NCI-H2107 treated with DMSO at 0.1 percent for 48 hours (cell line): Measurements from ENCODE around the gene MOCOS.
A peak's percentile ranks its signal among the peaks of the same experiment; 100 is the strongest.

Source experiments
- DNase-seq: peaks from one replicate; lab custom pipeline; 2025; ENCODE audit not compliant: unreplicated experiment; lab: John Stamatoyannopoulos, UW

The MOCOS gene

GRCh38 chr18:36269157-36269556 is 81.9 kb downstream of the MOCOS start:
- no peak for DNase-seq

GRCh38 chr18:36271153-36271552 is 83.9 kb downstream of the MOCOS start:
- no peak for DNase-seq

GRCh38 chr18:36273347-36273746 is 86.0 kb downstream of the MOCOS start:
- DNase-seq: no peak

GRCh38 chr18:36274083-36274715 is 86.9 kb downstream of the MOCOS start:
- DNase-seq: no peak

GRCh38 chr18:36275561-36275960 is 88.3 kb downstream of the MOCOS start:
- no peak for DNase-seq

GRCh38 chr18:36279001-36279400 is 91.7 kb downstream of the MOCOS start:
- DNase-seq: no peak

- no peak for DNase-seq
Observed at GRCh38 chr18:36281936-36282335, 94.6 kb downstream of the MOCOS start.

- no peak for DNase-seq
Observed at GRCh38 chr18:36283448-36283847, 96.2 kb downstream of the MOCOS start.

GRCh38 chr18:36284268-36284667 is 97.0 kb downstream of the MOCOS start:
- DNase-seq: no peak

GRCh38 chr18:36284671-36285295 is 97.5 kb downstream of the MOCOS start:
- DNase-seq: peak; percentile 70

- DNase-seq: no peak
Observed at GRCh38 chr18:36287653-36288052, 100.4 kb downstream of the MOCOS start.

- DNase-seq: no peak
Observed at GRCh38 chr18:36288689-36289088, 101.4 kb downstream of the MOCOS start.

- DNase-seq: no peak
Observed at GRCh38 chr18:36294031-36294430, 106.7 kb downstream of the MOCOS start.

GRCh38 chr18:36295214-36295613 is 107.9 kb downstream of the MOCOS start:
- DNase-seq: no peak

- no peak for DNase-seq
Observed at GRCh38 chr18:36295880-36296301, 108.6 kb downstream of the MOCOS start.

- DNase-seq: peak; percentile 89
Observed at GRCh38 chr18:36296650-36297416, 109.5 kb downstream of the MOCOS start.

GRCh38 chr18:36297417-36298125 is 110.3 kb downstream of the MOCOS start, which contains the start of gene FHOD3:
Gene FHOD3 (plus strand): TSS chr18:36297713. CDS start chr18:36297836, 123 bp downstream.
- DNase-seq: no peak

- DNase-seq: no peak
Observed at GRCh38 chr18:36298126-36298741, 110.9 kb downstream of the MOCOS start.

- DNase-seq: no peak
Observed at GRCh38 chr18:36299015-36299414, 111.7 kb downstream of the MOCOS start.

GRCh38 chr18:36300211-36300610 is 112.9 kb downstream of the MOCOS start:
- no peak for DNase-seq

- DNase-seq: no peak
Observed at GRCh38 chr18:36301884-36302283, 114.6 kb downstream of the MOCOS start.
